HG03378 (cell line): ENCODE results near the gene TAF4B.
"Not testable (repeated sequence)": the region's sequence is repeated elsewhere in the genome, so short reads cannot be mapped to it uniquely, and the experiment has no call there.

Experiments
- ATAC-seq: cut with Tn5 transposase; IDR thresholded peaks from one replicate; pipeline ENCODE4 v1.9.1; 2021; ENCODE audit warnings: mild to moderate bottlenecking, moderate library complexity; ENCODE audit not compliant: unreplicated experiment

Gene TAF4B

DNA sequence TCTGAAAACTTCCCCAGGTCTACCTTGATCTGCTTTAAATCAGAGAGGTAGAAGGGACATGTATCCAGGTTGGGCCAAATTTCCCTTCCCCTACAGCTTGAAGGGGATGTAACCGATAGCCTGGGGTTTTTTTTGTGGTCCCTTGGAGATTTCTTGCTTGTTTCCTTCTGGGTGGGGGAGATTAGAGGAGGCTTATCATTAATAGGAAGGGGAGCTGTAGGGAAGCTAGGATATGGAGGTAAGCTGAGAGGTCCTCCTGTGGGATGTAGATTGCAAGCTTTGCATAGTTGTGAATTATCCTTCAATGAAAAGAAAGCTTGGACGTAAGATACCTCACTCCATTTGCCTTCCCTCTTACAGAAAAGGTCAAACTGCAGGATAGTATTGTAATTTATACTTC, 11.1 kb downstream of the TAF4B start:
- ATAC-seq = not testable (repeated sequence)

DNA sequence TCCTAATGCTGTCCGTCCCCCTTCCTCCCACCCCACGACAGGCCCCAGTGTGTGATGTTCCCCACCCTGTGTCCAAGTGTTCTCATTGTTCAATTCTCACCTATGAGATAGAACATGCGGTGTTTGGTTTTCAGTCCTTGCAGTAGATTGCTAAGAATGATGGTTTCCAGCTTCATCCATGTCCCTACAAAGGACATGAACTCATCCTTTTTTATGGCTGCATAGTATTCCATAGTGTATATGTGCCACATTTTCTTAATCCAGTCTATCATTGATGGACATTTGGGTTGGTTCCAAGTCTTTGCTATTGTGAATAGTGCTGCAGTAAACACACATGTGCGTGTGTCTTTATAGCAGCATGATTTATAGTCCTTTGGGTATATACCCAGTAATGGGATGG, 12.5 kb downstream of the TAF4B start:
- ATAC-seq = not testable (repeated sequence)

DNA sequence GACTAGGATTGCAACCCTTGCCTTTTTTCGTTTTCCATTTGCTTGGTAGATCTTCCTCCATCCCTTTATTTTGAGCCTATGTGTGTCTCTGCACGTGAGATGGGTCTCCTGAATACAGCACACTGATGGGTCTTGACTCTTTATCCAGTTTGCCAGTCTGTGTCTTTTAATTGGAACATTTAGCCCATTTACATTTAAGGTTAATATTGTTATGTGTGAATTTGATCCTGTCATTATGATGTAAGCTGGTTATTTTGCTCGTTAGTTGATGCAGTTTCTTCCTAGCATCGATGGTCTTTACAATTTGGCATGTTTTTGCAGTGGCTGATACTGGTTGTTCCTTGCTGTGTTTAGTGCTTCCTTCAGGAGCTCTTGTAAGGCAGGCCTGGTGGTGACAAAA, 16.1 kb downstream of the TAF4B start:
- ATAC-seq = not testable (repeated sequence)

DNA sequence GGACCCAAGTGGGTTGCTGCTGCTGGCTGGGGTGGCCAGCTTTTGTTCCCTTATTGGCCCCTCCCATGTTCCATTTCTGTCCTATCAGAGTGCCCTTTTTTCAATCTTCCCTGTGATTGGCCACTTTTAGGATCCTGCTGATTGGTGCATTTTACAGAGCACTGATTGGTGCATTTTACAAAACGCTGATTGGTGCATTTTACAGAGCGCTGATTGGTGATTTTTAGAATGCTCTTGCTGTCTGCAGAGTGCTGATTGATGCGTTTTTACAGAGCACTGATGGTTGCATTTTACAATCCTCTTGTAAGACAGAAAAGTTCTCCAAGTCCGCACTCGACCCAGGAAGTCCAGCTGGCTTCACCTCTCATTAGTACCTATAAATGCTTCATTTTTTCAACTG, 19.2 kb downstream of the TAF4B start:
- ATAC-seq = not testable (repeated sequence)

- ATAC-seq = no peak
Measured at GRCh38 chr18:26252411-26252810, 26.2 kb downstream of the TAF4B start.

DNA sequence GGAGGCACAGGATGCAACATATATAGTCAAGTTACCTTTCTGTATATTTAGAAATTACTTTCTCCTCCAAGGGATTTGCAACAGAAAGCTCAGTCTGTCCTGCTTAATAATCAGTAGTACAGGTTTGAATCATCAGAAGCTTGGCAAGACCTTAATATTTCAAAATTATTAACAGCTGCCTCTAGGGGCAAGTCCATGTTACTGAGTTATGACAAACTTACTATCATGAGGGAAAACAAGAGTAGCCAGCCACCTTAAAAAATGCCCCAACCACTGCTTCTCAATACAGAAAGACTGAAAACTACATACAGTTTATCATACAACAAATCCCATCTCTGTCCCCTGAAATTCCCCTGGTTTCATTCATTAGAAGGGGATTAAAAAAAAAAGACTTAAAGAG, 28.6 kb downstream of the TAF4B start:
- ATAC-seq = peak; percentile 67

- no peak for ATAC-seq
Measured at GRCh38 chr18:26255695-26256622, 29.7 kb downstream of the TAF4B start.

- no peak for ATAC-seq
Measured at GRCh38 chr18:26258711-26259110, 32.5 kb downstream of the TAF4B start.

DNA sequence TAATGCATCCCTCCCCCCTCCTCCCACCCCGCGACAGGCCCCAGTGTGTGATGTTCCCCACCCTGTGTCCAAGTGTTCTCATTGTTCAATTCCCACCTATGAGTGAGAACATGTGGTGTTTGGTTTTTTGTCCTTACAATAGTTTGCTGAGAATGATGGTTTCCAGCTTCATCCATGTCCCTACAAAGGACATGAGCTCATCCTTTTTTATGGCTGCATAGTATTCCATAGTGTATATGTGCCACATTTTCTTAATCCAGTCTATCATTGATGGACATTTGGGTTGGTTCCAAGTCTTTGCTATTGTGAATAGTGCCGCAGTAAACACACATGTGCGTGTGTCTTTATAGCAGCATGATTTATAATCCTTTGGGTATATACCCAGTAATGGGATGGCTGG, 33.2 kb downstream of the TAF4B start:
- ATAC-seq = not testable (repeated sequence)

GRCh38 chr18:26262156-26262555, 35.9 kb downstream of the TAF4B start:
- no peak for ATAC-seq

- ATAC-seq = no peak
Measured at GRCh38 chr18:26267357-26267930, 41.2 kb downstream of the TAF4B start.

DNA sequence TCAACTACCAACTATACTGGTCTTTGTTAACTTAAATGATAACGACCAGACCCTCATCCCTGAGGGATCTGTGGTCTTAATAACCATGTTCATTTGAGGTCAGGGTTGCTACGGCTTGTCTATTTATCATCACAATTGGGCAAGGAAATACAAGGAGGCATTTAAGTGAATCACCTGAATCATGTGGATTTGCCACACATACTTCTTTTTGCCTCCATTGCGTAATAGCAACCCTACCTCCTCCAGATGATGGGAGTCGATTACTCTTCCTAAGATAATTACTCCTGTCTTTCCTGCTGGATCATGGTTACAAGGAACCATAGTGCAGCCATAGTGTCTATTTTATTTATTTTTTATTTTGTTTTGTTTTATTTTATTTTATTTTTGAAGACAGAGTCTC, 42.2 kb downstream of the TAF4B start:
- ATAC-seq = no peak

DNA sequence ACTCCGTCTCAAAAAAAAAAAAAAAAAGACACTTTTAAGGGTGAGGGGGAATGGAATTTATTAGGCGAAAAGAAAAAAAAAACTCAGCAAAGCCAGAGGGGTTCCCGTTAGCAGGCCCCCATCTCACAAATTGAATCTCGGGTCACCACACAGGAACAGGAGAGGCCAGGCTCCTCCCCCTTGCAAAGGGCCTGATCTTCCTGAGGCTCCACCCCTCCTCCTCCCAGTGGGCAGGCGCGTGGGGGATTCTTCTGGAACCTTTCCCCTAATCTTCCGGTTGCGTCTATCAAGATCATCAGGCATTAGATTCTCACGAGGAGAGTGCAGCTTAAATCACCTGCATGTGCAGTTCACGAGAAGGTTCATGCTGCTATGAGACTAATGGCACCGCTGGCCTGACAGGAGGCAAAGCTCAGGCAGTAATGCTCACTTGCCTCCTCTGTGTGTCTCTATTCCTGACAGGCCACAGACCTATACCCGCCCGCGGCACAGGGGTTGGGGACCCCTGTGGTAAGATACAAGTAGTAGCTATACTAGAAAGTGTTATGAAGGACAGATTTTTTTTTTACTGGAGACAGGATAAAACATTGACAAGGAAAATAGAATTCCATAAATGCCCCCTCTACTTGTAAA, 45.8 kb downstream of the TAF4B start:
- no peak for ATAC-seq

DNA sequence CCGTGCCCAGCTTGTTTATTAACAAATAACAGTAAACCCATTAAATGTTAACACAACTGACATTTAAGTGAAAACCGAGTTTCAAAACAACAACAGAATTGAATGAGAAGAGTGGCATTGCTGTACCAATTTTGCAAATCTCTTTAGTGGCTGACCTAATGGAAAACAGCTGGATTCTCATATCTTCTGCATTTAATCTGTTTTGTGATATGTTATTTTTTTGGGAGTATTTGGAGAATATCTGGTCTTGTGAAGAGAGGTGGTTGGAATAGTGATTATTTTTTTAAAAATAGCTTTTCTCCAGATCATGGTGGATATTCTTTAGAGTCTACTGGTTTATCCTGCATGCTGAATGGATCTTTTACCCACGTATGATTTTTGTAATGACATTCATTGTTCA, 51.1 kb downstream of the TAF4B start:
- no peak for ATAC-seq

DNA sequence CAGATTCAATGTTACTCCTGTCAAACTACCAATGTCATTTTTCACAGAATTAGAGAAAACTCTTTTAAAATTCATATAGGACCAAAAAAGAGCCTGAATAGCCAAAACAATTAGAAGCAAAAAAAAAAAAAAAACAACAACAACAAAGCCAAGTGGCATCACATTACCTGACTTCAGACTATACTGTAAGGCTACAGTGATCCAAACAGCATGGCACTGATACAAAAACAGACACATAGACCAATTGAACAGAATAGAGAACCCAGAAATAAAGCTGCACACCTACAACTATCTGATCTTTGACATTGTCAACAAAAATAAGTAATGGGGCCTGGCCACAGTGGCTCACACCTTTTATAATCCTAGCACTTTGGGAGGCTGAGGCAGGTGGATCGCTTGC, 53.2 kb downstream of the TAF4B start:
- ATAC-seq = no peak

- ATAC-seq = no peak
Measured at GRCh38 chr18:26286008-26286407, 59.8 kb downstream of the TAF4B start.

GRCh38 chr18:26287644-26288043, 61.4 kb downstream of the TAF4B start:
- no peak for ATAC-seq

DNA sequence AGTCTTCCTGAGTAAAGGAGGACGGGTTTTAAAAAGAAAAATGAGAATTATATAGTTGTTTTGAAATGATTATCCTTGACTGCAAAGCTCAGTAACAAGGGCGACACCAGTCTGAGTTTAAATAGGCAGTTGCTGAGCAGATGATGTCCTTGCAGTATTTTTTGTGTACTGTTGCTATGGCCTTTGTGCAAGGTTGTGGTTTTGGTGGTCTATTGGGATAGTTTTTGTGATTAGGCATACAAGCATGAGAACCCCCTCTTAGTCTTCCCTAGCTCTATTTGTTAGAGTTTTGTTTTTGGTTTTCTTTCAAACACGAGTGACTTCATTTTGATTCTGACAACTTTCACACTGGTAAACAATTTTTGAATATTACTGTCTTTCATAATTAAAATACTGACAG, 64.1 kb downstream of the TAF4B start:
- no peak for ATAC-seq

GRCh38 chr18:26293982-26294381, 67.7 kb downstream of the TAF4B start:
- peak; percentile 45 for ATAC-seq

GRCh38 chr18:26298107-26298506, 71.9 kb downstream of the TAF4B start:
- ATAC-seq = no peak

DNA sequence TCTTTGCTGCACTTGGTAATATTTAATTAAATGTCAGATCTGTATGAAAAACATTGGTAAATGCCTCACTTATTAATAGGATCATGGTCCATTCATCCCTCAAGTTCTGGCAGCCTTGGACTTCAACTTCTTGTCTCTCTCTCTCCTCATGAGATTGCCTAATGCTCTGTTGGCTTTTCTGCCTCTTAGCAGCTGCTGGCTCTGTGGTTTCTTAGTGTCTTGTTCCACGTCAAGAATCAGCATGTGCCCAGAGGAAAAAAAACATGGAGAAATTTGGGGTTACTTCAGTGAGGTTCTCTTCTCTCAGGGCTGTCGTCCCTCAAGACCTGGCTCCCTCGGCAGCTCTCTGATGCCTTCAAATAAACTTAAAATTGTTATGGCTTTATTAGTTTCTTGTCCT, 75.4 kb downstream of the TAF4B start:
- no peak for ATAC-seq

DNA sequence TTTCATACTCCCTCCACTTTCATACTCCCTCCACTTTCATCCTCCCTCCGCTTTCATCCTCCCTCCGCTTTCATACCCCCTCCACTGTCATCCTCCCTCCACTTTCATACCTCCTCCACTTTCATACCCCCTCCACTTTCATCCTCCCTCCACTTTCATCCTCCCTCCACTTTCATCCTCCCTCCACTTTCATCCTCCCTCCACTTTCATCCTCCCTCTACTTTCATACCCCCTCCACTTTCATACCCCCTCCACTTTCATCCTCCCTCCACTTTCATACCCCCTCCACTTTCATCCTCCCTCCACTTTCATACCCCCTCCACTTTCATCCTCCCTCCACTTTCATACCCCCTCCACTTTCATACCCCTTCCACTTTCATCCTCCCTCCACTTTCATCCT, 77.0 kb downstream of the TAF4B start:
- not testable (repeated sequence) for ATAC-seq
